Activated CD4-positive, CD25-positive, alpha-beta regulatory T cell treated with anti-CD3 and anti-CD28 coated beads, Interleukin-2, amount 50 U/mL, for 24 hours (primary cell): ENCODE results near the gene TMEM186.
"Not testable (repeated sequence)": the region's sequence is repeated elsewhere in the genome, so short reads cannot be mapped to it uniquely, and the experiment has no call there.

Experiments used
- ATAC-seq, 2 donors: fragments of 150-1000 bp; cut with Tn5 transposase; one replicate each; pipeline ENCODE4 v1.10.0; 2021; ENCODE audit warnings: mild to moderate bottlenecking in 1 of 2, moderate library complexity in 1 of 2

Gene TMEM186

DNA sequence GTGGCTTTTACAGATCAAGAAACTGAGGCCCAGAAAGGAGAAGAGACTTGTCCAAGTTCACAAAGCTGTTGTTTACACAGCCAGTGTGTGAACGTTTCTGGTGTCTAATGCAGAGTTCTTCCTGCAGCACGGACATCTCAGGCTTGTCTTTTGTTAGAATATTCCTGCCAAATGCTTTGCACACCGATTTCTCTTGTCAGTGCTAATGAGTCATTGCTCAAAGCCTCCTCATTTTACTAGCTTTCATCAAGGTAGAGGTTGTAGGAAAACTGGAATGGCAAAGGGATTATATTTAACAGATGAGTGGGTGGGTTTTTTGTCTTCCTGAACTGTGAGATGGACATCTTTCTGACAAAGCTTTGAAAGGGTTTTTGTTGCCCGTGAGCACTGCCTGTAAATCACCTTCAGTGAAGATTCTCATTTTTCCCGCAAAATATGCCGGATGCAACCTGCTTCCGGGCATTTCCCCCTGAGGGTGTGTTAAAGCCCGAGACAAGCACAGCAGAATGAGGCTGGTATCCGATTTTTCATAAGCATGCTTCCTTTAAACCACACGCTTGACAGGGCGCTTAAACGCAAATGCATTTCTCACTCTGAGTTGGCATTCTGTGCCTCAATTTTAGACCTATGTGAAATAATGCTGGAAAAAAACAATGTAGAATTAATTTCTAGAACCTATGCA, 14.9 kb upstream of the TMEM186 start:
- no peak for ATAC-seq

DNA sequence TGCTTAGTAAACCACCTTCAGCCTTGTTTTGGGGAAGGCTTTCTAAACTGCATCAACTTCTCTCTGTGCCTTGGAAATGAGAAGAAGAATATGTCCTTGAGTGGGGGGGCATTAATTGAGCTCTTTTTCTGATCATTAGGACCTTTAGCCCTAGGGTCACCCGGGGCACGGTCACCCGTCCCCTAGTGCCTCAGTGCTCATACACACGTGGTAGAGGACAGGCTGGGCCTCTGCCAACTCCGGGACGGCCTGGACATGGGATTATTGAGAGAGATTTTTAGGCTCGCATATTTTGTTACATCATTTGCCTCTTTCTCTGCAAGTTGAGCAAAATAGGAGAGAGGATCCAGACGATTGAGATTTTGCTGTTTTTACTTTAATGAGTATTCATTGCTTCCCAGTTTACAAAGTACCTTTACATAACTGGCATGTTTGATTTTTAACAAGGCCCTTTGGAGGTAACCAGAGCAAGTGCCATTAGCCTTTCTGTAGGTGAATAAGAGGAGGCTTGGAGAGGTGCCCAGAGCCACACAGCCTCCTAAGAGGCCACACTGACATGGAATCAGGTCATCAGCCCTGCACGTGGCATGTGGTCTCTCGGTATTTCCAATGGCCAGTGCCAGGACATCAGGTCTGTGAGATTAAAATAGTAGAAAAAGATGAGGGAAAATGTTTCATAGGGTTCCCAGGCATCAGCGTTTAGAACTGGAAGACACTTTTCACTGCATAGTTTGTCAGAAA, 11.3 kb upstream of the TMEM186 start:
- ATAC-seq = no peak

DNA sequence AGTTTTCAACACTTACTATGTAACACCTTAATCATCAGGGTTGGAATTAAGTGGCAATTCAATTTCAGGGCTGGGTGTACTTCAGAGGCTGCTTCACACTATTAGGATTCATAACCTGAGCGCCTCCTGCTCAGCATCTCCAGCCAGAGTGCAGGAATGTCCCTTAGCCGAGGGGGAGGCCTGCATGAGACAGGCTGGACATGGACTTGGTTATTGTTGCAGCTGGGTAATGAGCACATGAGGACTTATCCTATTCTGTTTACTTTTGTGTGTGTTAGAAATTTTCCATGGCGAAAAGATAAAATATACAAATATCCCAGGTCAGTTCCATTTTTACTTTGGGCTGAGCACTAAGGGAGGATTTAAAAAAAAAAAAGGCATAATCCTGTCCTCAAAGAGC, 10.6 kb upstream of the TMEM186 start:
- ATAC-seq = no peak

DNA sequence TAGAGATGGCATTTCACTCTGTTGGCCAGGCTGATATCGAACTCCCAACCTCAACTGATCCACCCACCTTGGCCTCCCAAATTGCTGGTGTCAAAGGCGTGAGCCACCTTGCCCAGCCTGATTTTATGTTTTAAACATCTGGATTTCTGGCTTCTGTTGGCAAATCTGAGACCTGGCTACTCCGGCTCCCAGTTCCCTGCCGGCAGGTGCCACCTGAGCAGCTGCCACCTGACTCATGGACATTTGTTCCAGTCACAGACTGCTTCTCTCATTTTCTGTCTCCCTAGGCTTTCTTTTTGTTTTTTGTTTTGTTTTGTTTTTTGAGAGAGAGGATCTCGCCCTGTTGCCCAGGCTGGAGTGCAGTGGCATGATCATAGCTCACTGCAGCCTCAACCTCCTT, 9.8 kb upstream of the TMEM186 start:
- ATAC-seq = no peak

DNA sequence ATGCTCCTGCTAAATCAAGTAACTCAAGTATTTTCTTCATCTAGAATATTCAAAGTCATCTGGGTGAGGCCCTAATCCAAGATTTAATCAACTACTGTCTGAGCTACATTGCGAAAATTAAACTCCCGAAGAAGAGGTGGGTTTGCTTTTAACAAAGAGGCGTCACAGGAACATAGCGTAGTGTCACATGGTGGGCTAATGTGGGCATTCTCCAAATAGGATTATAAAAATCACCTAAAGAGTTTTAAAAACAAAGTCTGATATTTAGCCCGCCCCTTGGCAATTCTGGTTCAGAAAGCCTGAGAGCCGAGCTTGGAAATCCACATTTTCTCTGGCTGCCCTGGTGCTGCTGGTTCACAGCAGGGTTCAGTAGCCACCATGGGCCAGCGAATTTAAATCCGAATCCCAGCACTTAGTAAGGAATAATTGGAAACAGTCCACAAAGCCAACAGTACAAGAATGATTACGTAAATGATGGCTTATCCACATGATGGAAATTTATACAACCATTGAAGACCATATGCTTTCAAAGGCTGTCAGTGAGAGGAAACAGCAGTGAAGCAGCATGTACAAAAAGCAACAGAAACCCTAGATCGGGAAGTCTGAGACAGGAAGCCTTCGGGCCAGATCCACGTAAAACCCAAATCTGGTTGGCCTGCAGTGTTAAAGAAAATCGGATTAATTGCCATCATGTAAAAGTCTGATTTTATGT, 9.0 kb upstream of the TMEM186 start:
- ATAC-seq = no peak

DNA sequence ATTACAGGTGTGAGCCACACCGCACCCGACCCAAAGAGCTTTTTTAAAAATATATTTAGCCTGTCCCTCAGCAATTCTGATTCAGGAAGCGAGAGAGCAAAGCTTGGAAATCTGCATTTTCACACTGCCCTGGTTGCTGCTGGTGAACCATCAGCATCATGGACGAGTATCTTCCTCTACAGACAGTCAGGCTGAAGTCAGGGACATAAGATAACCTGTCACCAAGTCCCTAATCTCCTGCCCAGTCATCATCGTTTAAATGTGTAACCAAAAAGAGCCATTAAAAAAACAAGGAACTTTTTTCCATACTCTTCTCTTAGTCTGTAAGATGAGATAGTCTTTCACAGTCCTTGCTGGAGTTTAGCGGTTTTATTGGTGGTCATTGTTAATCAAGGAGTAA, 6.9 kb upstream of the TMEM186 start:
- ATAC-seq = no peak

DNA sequence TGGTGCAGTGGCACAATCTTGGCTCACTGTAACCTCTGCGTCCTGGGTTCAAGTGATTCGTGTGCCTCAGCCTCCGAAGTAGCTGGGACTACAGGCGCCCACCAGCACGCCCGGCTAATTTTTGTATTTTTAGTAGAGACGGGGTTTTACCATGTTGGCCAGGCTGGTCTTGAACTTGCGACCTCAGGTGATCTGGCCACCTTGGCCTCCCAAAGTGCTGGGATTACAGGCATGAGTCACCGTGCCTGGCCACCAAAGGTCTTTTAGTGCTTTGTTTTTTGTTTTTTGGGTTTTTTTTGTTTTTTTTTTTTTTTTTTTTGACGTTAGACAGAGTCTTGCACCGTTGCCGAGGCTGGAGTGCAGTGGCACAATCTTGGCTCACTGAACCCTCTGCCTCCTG, 6.3 kb upstream of the TMEM186 start:
- not testable (repeated sequence) for ATAC-seq

DNA sequence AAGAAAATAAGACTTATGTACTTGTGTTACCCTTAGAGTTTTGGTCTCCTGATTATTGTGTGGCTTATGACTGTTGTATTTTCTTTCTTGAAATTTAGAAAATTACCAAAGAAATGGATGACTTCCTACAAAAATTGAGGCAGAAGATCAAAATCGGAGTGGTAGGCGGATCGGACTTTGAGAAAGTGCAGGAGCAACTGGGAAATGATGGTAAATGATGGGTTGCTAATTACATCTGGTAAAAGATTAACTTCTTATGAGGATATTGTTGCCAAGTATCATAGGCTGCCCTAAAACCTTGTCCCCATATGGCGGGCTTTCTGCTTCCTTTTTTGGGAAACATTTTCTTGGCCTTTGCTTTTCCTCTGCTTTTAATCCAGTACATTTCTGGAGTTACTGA, 4.3 kb upstream of the TMEM186 start:
- ATAC-seq = no peak

DNA sequence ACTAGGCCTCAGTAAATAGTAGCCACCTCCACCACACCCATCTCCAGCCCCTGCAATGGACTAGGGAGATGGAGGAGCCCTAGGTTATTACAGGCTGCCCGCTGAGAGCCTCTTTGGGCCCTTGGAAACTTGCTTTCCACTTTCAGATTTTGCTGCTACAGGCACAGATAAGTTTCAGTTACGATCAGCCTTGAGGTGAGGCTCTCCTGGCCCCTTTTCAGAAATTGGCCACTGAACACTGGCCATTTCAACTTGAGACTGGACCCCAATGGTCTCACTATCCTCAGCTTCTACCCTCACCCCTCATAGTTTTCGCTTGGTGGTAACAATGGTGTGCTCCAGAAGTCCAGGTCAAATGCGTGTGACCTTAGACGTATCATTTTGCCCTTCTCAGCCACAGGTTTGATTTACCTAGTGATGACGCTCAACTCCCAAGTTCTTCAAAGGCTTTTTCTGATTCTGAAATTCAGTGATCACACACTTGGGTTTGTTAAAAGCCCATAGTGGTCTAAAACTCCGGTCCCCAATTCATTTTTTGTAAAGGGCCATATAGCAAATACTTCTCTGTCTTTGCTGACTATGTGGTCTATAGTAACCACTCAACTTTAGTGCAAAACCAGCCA, 1.2 kb upstream of the TMEM186 start:
- ATAC-seq = no peak

DNA sequence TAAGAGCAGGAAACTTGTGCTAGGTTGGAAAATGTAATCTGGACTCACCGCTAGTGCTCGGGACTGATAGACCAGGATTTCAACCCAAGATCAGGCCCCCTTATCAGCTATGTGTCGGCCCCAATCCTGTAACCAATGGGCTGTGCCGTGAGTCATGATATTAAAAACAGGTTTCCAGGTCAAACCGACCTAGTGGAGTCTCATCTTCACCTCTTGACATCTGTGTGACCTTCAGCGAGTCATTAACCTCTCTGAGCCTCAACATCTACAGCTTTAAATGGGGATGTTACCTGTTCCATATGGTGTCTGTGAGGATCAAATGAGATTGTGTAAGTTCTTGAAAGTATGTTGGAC, 712 bp upstream of the TMEM186 start:
- ATAC-seq = peak; percentile 39 to 50

DNA sequence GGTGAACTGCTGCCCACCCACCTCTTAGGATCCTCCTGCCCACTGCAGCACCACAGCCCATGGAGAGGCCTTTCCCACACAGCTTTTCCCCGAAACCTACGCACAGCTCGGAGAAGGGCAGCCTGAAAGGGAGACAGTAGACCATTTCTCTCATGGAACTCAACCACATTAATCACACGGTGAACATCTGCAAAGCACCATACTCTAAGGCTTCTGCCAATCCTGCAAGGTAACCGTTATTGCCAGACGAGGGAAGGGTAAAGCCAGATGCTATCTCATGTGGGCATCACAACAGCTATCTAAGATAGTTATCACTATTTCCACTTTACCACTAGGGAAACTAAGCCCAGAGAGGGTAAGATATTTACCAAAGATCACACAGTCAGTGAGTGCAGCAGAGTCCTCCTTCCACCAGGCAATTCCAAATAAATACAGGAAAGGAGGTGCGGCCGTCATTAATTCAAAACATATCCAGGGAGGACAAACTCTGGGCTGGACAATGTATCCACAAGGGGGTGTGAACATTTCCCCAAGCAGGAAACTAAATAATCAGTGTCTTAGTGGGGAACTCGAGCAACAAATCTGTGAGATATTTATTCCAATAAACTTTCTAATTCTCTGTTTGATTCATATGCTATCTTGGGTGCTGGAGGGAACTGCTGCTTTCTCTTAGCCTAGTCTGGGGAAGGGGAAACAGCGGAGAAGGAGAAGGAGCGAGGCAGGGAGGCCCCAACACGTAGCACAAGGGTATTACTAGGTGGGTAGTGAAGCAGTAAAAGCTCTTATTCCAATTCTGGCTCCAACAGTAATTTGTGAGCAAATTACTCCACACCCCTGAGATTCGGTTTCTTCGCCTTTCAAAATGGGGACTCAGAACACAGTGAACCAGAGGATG, 723 bp downstream of the TMEM186 start:
- no peak for ATAC-seq

DNA sequence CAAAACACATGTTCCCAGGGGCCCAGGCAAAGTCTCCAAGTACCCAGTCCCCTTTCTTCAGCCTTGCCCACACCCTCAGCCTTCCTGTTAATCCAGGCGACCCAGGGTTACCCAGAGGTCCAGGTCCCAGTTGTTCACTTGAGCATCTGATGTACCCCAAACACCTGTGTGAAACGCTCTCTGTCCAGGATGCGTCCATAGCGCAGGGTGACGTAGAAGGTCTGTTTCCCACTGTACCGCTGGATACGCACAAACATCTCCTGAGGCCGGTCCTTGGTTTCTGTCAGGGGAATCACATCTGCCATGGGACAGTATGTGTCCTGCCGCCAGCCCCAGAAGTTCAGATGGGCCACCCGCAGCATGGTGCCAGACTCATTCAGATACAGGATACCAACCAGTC, 1.6 kb downstream of the TMEM186 start:
- ATAC-seq = no peak

DNA sequence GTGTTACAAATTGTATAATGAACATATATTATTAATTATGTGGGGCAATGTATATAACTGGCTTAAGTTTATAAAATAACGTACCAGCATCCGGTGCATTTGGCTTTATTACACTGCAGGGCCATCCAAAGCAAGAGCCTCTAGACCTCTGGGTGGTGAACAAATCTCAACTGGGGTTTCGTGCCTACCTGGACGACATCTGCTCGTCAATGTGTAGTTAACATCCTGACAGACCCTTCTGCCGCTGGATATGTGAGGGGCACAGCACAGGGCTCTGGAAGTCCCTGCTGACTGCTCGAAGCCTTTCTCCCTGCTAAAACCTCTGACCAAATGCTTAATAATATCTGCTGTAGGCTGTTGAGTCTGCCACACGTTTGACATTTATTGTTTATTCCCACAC, 2.3 kb downstream of the TMEM186 start:
- no peak for ATAC-seq

DNA sequence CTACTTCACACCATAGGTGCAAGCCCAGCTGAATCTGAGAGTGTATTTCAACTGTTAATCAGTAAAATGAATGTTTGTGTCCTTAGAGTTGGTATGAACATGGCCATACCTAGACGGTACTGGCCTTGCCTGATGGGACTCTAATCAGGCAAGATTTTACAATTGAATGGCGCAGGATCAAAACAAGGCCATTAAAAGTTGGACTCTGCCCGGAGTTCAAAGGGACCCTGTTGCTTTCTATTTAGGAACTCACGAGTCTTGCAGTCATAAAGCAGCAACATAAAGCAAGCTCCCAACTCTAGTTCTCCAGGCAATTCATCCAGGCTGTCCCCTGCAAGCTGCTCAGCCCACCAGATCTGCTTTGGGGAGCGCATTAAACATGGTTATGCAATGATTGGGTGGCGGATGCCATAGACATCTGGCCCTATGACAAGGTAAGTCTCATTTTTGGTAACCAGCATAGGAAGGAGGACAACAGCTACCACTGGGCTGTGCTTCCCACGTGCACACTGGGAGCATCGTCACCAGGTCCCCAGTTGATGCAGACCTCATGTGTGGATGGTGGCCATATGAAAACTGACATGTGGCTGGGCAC, 8.8 kb downstream of the TMEM186 start:
- ATAC-seq = no peak

DNA sequence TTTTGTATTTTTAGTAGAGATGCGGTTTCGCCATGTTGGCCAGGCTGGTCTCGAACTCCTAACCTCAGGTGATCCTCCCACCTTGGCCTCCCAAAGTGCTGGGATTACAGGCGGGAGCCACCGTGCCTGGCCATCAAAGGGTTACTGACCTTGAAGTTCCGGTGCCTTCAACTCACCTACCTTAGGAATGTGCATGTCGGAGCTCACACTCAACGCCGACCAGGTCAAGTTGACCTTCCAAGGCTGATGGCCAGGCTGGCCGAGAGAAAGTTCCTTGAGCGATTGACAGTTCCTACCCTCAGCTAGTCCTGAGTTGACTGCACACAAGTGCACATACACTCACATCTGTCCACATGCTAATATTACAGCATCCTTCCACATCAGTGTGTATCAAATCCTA, 11.1 kb downstream of the TMEM186 start:
- not testable (repeated sequence) for ATAC-seq

DNA sequence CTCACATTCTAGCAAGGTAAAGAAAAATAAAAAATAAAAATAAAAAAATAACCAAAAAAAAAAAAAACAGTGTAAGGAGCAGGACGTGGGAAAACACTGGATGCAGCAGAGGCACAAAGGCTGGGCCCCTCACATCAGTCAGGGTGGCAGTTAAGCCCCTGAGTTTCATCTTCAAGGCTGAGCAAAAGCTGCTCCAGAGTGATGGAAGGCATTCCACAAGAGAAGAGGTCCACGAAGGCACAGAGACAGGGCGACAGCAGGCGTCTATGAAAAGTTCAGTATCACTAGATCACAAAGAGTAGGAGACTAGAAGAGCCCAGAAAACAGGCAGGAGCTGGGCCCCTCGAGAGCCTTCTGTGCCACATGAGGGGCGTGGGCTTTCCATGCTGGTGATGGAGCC, 12.0 kb downstream of the TMEM186 start:
- ATAC-seq = no peak

DNA sequence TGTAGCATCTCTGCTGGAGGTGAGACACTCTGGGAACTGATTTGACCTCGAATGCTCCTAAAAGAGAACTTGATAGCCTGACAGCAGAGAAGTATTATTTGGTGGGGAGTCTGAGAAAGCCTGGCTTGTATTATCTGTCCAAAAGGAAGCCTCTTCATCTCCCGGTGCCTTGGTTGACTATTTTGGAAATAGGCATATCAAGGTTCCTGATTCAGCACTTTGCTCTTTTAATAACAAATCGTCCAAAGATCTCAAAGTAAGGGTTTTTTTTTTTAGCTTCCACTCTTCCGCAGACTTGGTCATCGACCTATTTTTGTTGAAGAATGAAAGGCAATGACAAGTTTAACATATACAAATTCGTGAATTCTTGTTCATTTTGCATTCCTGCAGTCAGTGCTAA, 14.8 kb downstream of the TMEM186 start:
- no peak for ATAC-seq

DNA sequence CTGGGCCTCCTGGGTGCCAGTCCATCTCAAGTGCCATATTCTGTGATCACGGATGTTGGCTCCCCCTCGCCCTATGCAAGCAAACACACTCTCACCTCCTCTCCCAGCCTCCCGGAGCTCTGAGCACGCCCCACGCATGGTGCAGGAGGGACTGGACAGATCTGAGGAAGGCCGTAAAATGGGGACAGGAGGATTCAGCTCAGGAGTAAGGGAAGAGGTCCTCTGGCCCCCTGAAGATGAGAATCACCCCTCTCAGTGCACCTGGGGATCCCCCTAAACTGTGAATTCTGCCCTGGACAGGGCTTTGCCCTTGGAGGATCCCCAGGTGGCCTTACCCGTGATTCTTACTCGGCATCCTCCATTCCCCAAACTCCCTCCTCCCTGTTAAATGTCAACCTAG, 15.6 kb downstream of the TMEM186 start:
- no peak for ATAC-seq

DNA sequence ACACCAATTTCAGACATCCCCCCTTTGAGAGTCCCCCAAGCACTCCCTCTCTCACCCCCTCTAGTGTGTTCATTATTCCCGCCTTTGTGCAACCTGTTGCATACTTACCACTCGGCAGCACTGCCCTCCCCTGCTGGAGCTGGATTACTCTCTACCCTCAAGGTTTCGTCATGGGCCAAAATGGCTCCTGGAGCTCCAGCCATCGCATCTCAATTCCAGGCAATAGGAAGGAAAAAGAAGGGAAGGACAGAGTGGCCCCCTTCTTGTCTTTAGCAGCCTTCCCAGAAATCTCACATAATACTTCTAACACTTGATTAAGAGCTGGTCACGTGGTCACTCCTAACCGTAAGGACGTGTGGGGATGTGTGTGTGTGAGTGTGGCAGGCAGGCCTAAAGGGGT, 20.2 kb downstream of the TMEM186 start:
- ATAC-seq = no peak

DNA sequence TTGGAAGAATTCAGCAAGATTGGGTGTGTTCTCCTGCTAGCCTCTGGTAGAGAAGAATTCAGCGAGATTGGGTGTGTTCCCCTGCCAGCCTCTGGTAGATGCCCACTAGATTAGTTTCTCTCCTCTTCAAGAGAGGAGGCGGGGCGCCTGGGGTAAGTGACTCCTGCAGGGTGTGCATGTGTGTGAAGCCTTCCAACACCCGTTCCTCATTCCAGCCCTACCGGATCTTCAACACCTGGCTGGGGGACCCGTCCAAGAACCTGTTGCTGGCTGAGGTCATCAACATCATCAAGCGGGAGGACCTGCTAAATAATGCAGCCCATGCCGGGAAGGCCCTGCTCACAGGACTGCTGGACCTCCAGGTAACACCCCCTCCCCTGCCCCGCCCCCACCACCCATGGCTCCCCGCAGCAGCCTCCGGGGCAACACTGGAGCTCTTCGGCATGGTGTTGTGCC, 21.3 kb downstream of the TMEM186 start:
- ATAC-seq = no peak

DNA sequence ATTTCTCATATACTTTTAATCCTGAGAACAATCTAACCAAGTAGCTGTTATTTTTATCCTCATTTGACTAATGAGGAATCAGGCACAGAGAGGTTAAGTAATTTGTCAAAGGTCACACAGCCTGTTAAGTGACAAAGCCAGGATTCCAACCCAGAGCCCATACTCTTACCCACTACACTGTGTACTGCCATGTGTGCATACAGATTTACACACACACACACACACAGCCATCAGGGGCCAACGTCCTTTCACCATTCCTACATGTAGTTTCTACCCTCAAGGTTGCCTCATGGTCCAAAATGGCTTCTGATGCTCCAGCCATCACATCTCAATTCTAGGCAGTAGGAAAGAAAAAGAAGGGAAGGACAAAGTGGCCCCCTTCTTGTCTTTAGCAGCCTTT, 22.1 kb downstream of the TMEM186 start:
- ATAC-seq = no peak

DNA sequence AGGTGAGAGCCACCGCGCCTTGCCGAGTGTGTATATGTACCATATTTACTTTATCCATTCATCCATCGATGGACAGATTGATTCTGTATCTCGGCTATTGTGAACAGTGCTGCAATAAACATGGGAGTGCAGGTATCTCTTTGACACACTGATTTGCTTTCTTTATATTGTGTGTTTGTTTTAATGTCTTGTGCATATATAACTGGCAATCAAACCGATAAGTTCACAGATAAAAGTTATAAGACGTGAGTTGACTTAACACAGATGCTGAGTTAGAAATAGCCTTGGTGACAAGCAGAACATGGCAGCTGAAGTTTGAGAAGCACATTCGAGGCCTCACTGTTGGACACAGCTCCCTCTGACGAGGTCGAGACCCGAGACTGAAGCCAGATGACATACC, 23.2 kb downstream of the TMEM186 start:
- no peak for ATAC-seq
